ENCODE data around the gene GHR.

- no peak for TF ChIP-seq YY1 (IDR thresholded peaks at IDR 0.05; ENCODE audit: insufficient read depth, insufficient read length)
- no peak for TF ChIP-seq SUZ12 (IDR thresholded peaks at IDR 0.05; ENCODE audit: extremely low read depth, insufficient read depth, insufficient read length)
- TF ChIP-seq ZNF274 (IDR thresholded peaks at IDR 0.05; ENCODE audit: low read depth, low read length), result no peak
Measured at GRCh38 chr5:42614509-42614908, 191.3 kb downstream of the GHR start.

All from NT2/D1 (cell line).